ENCODE data around the gene TRPM3.

DNA sequence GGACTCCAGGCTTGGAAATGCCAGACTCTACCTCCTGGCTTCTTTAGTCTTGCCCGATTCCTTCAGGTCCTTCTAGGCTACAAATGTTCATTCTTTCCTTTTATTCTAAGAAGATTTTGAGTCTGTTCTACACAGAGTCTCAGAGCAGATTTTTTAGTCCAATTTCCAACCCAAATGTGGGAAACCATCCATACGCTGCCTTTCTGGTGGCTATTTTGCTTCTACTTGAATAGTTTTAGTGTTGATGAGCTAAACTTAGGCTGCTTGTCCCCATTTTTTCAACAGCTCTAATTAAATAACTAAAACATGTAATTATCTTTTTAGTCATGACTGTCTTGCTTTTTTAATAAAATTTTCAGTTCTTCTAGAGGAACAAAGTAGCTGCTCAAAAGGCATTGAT, 594.5 kb downstream of the TRPM3 start:
- TF ChIP-seq, protein P1, sequence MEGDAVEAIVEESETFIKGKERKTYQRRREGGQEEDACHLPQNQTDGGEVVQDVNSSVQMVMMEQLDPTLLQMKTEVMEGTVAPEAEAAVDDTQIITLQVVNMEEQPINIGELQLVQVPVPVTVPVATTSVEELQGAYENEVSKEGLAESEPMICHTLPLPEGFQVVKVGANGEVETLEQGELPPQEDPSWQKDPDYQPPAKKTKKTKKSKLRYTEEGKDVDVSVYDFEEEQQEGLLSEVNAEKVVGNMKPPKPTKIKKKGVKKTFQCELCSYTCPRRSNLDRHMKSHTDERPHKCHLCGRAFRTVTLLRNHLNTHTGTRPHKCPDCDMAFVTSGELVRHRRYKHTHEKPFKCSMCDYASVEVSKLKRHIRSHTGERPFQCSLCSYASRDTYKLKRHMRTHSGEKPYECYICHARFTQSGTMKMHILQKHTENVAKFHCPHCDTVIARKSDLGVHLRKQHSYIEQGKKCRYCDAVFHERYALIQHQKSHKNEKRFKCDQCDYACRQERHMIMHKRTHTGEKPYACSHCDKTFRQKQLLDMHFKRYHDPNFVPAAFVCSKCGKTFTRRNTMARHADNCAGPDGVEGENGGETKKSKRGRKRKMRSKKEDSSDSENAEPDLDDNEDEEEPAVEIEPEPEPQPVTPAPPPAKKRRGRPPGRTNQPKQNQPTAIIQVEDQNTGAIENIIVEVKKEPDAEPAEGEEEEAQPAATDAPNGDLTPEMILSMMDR (IDR thresholded peaks at IDR 0.05): no peak
- TF ChIP-seq CEBPB (IDR thresholded peaks at IDR 0.05) (no peak), KDM1A (IDR thresholded peaks at IDR 0.05; ENCODE audit: low read depth) (no peak)
- TF ChIP-seq, protein P2, sequence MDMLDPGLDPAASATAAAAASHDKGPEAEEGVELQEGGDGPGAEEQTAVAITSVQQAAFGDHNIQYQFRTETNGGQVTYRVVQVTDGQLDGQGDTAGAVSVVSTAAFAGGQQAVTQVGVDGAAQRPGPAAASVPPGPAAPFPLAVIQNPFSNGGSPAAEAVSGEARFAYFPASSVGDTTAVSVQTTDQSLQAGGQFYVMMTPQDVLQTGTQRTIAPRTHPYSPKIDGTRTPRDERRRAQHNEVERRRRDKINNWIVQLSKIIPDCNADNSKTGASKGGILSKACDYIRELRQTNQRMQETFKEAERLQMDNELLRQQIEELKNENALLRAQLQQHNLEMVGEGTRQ (IDR thresholded peaks at IDR 0.05): no peak

All from A549 (cell line).